ENCODE data around the gene CRTAP. TPM values are rescaled to one million over a fixed set of nuclear protein-coding genes. Genes with fewer than 3 reads are reported as not detected.

CRTAP gene
- total RNA-seq (2014; rRNA removed; shearing (Covaris generic)) (185 and 210 TPM in 2 replicates), polyA plus RNA-seq (2016; fragmentation: Nextera tagmentation; extraction: Ambion mirVana) (71.9 and 75.3 TPM in 2 replicates)
- long read RNA-seq, full-length matches to known transcripts, result 32 of 44 reads
- long read RNA-seq, partial matches to known transcripts, result 12 of 44 reads
- long read RNA-seq, other reads (novel, unspliced or antisense), result 0 of 44 reads

DNA sequence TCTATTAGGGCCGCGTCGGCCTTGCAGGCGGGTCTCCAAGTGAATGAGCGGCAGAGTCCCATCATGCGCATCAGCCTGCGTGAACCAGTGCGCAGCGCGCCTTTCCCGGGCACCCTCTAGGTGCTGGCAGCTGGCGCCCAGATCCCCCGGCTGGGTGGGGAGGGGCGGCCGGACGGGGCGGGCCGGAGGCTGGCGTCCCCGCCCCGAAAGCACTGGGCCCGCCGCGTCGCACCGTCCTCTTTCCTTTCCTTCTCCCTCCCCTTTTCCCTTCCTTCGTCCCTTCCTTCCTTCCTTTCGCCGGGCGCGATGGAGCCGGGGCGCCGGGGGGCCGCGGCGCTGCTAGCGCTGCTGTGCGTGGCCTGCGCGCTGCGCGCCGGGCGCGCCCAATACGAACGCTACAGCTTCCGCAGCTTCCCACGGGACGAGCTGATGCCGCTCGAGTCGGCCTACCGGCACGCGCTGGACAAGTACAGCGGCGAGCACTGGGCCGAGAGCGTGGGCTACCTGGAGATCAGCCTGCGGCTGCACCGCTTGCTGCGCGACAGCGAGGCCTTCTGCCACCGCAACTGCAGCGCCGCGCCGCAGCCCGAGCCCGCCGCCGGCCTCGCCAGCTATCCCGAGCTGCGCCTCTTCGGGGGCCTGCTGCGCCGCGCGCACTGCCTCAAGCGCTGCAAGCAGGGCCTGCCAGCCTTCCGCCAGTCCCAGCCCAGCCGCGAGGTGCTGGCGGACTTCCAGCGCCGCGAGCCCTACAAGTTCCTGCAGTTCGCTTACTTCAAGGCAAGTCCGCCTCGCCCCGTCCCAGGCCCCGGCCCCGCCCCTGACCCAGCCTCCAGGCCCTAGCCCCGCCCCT is at the start of gene CRTAP:
Gene CRTAP (plus strand): TSS at position 243 of the 850 bp plus-strand sequence. CDS start 64 bp downstream, at position 307.
- no peaks in the 10 kb centered on the region; the same call in none of the 2 replicates for H4K20me1 ChIP-seq (replicated peaks; ENCODE audit: insufficient read depth)
- H3K4me1 Mint-ChIP-seq, result peaks cover 14% of the 10 kb centered on the region
- H3K4me2 ChIP-seq, result peak within 1 kb of the TSS; percentile 90
- H3K4me1 ChIP-seq (ENCODE audit: insufficient read depth), result peaks cover 15% of the 10 kb centered on the region
- no peak for TF ChIP-seq ZNF114 (CRISPR knock-in tag; IDR thresholded peaks at IDR 0.05)
- TF ChIP-seq ETS1 (IDR thresholded peaks at IDR 0.05), result no peak
- TF ChIP-seq POLR2AphosphoS5 (IDR thresholded peaks at IDR 0.05; ENCODE audit: low read depth), result peak; percentile 71
- no peaks in the 10 kb centered on the region for H3K36me3 ChIP-seq (ENCODE audit: insufficient read depth)
- H3K9me3 Mint-ChIP-seq, result peaks cover 5% of the 10 kb centered on the region; the same call in 2 of the 3 replicates
- H3F3A ChIP-seq (replicated peaks; ENCODE audit: low read depth), result peaks cover 8% of the 10 kb centered on the region; the same call in 1 of the 2 replicates
- ATAC-seq (peak; percentile 92), DNase-seq (ENCODE audit: low spot score) (peak; percentile 94)
- H3K36me3 Mint-ChIP-seq (ENCODE audit: low read depth), result no peaks in the 10 kb centered on the region; the same call in 2 of the 3 replicates
- H3K27me3 Mint-ChIP-seq (ENCODE audit: insufficient read depth, low read depth, poor library complexity), result peaks cover 2% of the 10 kb centered on the region
- peak within 1 kb of the TSS; percentile 80 for H3K4me3 Mint-ChIP-seq
- no peak within 1 kb of the TSS for H3K27ac ChIP-seq (ENCODE audit: low read depth)
- H3K27me3 ChIP-seq (ENCODE audit: insufficient read depth), result peaks cover 5% of the 10 kb centered on the region; the same call in 1 of the 2 replicates
- peak within 1 kb of the TSS; percentile 100 for H2AFZ ChIP-seq
- peaks cover 26% of the 10 kb centered on the region; the same call in 1 of the 2 replicates for H3K79me2 ChIP-seq (replicated peaks; ENCODE audit: insufficient read depth)
- H3K9me2 ChIP-seq (ENCODE audit: insufficient read depth), result no peaks in the 10 kb centered on the region
- H3K27ac Mint-ChIP-seq, result no peak within 1 kb of the TSS
- peak within 1 kb of the TSS; percentile 89 for H3K4me3 ChIP-seq

GRCh38 chr3:33064929-33065328 is 48.9 kb upstream of the CRTAP start:
- DNase-seq (ENCODE audit: low spot score), result no peak
- no peaks in the 10 kb centered on the region for H3K4me1 Mint-ChIP-seq
- H3K27ac Mint-ChIP-seq, result no peak overlapping the region
- TF ChIP-seq ETS1 (IDR thresholded peaks at IDR 0.05) (no peak), CREB1 (CRISPR knock-in tag; IDR thresholded peaks at IDR 0.05; ENCODE audit: low read depth) (no peak), POLR2AphosphoS5 (IDR thresholded peaks at IDR 0.05; ENCODE audit: low read depth) (no peak)
- TF ChIP-seq, protein P1, sequence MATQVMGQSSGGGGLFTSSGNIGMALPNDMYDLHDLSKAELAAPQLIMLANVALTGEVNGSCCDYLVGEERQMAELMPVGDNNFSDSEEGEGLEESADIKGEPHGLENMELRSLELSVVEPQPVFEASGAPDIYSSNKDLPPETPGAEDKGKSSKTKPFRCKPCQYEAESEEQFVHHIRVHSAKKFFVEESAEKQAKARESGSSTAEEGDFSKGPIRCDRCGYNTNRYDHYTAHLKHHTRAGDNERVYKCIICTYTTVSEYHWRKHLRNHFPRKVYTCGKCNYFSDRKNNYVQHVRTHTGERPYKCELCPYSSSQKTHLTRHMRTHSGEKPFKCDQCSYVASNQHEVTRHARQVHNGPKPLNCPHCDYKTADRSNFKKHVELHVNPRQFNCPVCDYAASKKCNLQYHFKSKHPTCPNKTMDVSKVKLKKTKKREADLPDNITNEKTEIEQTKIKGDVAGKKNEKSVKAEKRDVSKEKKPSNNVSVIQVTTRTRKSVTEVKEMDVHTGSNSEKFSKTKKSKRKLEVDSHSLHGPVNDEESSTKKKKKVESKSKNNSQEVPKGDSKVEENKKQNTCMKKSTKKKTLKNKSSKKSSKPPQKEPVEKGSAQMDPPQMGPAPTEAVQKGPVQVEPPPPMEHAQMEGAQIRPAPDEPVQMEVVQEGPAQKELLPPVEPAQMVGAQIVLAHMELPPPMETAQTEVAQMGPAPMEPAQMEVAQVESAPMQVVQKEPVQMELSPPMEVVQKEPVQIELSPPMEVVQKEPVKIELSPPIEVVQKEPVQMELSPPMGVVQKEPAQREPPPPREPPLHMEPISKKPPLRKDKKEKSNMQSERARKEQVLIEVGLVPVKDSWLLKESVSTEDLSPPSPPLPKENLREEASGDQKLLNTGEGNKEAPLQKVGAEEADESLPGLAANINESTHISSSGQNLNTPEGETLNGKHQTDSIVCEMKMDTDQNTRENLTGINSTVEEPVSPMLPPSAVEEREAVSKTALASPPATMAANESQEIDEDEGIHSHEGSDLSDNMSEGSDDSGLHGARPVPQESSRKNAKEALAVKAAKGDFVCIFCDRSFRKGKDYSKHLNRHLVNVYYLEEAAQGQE (IDR thresholded peaks at IDR 0.05; ENCODE audit: unreplicated experiment), result no peak
- TF ChIP-seq, protein P2, sequence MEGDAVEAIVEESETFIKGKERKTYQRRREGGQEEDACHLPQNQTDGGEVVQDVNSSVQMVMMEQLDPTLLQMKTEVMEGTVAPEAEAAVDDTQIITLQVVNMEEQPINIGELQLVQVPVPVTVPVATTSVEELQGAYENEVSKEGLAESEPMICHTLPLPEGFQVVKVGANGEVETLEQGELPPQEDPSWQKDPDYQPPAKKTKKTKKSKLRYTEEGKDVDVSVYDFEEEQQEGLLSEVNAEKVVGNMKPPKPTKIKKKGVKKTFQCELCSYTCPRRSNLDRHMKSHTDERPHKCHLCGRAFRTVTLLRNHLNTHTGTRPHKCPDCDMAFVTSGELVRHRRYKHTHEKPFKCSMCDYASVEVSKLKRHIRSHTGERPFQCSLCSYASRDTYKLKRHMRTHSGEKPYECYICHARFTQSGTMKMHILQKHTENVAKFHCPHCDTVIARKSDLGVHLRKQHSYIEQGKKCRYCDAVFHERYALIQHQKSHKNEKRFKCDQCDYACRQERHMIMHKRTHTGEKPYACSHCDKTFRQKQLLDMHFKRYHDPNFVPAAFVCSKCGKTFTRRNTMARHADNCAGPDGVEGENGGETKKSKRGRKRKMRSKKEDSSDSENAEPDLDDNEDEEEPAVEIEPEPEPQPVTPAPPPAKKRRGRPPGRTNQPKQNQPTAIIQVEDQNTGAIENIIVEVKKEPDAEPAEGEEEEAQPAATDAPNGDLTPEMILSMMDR (conservative IDR thresholded peaks at IDR 0.05; ENCODE audit: low read depth in 2 of 2), result peak; percentile 18 to 34; a peak in 1 of 4 replicates
- Histone ChIP-seq H3K27me3 (ENCODE audit: insufficient read depth) (no peaks in the 10 kb centered on the region), H3K79me2 (replicated peaks; ENCODE audit: insufficient read depth) (no peaks in the 10 kb centered on the region), H3K27ac (ENCODE audit: low read depth) (no peak overlapping the region), H2AFZ (no peak overlapping the region), H3F3A (replicated peaks; ENCODE audit: low read depth) (no peaks in the 10 kb centered on the region), H3K4me1 (ENCODE audit: insufficient read depth) (no peaks in the 10 kb centered on the region), H3K9me2 (ENCODE audit: insufficient read depth) (no peaks in the 10 kb centered on the region), H3K4me3 (no peak overlapping the region), H3K4me2 (no peak overlapping the region), H4K20me1 (replicated peaks; ENCODE audit: insufficient read depth) (peaks cover 8% of the 10 kb centered on the region), H3K36me3 (ENCODE audit: insufficient read depth) (0 out of 2 replicates have a peak, but pooled peaks cover 8% of the 10 kb centered on the region)
- H3K9me3 Mint-ChIP-seq, result no peaks in the 10 kb centered on the region
- peaks cover 14% of the 10 kb centered on the region; the same call in 1 of the 3 replicates for H3K36me3 Mint-ChIP-seq (ENCODE audit: low read depth)
- no peaks in the 10 kb centered on the region for H3K27me3 Mint-ChIP-seq (ENCODE audit: insufficient read depth, low read depth, poor library complexity)
- H3K4me3 Mint-ChIP-seq, result no peak overlapping the region
- no peak for ATAC-seq
